ENCODE data around the gene RHOT2.

DNA sequence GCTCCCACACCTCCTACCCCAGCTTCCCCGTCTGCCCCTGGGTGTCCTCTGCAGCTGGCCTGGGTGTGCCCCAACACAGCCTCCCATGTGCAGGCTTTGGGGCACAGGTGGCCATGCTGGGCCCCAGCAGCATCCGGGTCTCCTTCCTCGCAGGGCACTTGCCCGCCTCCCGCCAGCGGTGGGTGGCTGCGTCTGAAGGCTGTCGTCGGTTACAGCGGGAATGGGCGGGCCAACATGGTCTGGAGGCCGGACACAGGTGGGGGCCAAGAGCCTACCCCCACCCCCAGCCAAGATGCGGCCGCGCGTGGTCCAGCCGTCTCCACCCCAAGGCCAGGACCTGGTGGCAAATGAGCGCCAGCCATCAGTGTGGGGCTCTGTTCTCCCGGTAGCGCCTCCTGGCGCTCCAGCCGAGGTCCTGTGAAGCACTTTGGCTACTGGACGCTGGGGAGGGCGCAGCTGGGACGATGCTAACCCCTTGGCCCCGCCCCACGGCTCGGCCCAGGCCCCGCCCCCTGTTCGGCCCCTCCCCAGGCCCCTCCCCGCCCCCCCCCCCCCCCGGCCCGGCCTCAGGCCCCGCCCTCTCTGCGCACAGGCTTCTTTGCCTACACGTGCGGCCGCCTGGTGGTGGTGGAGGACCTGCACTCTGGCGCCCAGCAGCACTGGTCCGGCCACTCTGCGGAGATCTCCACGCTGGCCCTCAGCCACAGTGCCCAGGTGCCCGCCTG is 7.3 kb upstream of the RHOT2 start:
- TF ChIP-seq, protein P1, sequence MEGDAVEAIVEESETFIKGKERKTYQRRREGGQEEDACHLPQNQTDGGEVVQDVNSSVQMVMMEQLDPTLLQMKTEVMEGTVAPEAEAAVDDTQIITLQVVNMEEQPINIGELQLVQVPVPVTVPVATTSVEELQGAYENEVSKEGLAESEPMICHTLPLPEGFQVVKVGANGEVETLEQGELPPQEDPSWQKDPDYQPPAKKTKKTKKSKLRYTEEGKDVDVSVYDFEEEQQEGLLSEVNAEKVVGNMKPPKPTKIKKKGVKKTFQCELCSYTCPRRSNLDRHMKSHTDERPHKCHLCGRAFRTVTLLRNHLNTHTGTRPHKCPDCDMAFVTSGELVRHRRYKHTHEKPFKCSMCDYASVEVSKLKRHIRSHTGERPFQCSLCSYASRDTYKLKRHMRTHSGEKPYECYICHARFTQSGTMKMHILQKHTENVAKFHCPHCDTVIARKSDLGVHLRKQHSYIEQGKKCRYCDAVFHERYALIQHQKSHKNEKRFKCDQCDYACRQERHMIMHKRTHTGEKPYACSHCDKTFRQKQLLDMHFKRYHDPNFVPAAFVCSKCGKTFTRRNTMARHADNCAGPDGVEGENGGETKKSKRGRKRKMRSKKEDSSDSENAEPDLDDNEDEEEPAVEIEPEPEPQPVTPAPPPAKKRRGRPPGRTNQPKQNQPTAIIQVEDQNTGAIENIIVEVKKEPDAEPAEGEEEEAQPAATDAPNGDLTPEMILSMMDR (conservative IDR thresholded peaks at IDR 0.05; ENCODE audit: low read depth in 2 of 2), result peak; percentile 38 to 68; a peak in 3 of 4 replicates
- TF ChIP-seq, protein P2, sequence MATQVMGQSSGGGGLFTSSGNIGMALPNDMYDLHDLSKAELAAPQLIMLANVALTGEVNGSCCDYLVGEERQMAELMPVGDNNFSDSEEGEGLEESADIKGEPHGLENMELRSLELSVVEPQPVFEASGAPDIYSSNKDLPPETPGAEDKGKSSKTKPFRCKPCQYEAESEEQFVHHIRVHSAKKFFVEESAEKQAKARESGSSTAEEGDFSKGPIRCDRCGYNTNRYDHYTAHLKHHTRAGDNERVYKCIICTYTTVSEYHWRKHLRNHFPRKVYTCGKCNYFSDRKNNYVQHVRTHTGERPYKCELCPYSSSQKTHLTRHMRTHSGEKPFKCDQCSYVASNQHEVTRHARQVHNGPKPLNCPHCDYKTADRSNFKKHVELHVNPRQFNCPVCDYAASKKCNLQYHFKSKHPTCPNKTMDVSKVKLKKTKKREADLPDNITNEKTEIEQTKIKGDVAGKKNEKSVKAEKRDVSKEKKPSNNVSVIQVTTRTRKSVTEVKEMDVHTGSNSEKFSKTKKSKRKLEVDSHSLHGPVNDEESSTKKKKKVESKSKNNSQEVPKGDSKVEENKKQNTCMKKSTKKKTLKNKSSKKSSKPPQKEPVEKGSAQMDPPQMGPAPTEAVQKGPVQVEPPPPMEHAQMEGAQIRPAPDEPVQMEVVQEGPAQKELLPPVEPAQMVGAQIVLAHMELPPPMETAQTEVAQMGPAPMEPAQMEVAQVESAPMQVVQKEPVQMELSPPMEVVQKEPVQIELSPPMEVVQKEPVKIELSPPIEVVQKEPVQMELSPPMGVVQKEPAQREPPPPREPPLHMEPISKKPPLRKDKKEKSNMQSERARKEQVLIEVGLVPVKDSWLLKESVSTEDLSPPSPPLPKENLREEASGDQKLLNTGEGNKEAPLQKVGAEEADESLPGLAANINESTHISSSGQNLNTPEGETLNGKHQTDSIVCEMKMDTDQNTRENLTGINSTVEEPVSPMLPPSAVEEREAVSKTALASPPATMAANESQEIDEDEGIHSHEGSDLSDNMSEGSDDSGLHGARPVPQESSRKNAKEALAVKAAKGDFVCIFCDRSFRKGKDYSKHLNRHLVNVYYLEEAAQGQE (IDR thresholded peaks at IDR 0.05; ENCODE audit: unreplicated experiment), result no peak
- TF ChIP-seq POLR2AphosphoS5 (IDR thresholded peaks at IDR 0.05; ENCODE audit: low read depth), result peak; percentile 43
- TF ChIP-seq, protein P3, sequence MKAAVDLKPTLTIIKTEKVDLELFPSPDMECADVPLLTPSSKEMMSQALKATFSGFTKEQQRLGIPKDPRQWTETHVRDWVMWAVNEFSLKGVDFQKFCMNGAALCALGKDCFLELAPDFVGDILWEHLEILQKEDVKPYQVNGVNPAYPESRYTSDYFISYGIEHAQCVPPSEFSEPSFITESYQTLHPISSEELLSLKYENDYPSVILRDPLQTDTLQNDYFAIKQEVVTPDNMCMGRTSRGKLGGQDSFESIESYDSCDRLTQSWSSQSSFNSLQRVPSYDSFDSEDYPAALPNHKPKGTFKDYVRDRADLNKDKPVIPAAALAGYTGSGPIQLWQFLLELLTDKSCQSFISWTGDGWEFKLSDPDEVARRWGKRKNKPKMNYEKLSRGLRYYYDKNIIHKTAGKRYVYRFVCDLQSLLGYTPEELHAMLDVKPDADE (IDR thresholded peaks at IDR 0.05), result no peak
- no peak for TF ChIP-seq CREB1 (CRISPR knock-in tag; IDR thresholded peaks at IDR 0.05; ENCODE audit: low read depth)
- no peak for TF ChIP-seq EZH2 (IDR thresholded peaks at IDR 0.05; ENCODE audit: low read depth, unreplicated experiment)
- no peak for TF ChIP-seq EZH2phosphoT487 (IDR thresholded peaks at IDR 0.05; ENCODE audit: unreplicated experiment)
